Endothelial cell of umbilical vein (primary cell): ENCODE measurements around the gene MPC2. TPM values are rescaled to one million over a fixed set of nuclear protein-coding genes. Genes with fewer than 3 reads are reported as not detected.

ENCODE experiments used
- BruUV-seq: library from RNA; stranded (reverse); fragments of 400-500 nt; replicated peaks from 2 replicates; lab custom pipeline; 2021; lab: Mats Ljungman, UMichigan
- CTCF ChIA-PET: fragments of 300-600, 350-600 bp; sonication (Branson Sonifier 250); formaldehyde crosslinking; loops from one replicate; lab custom pipeline; 2021; ENCODE audit warnings: antibody characterized with exemption, inconsistent platforms; lab: Charles Lee
- POLR2A ChIA-PET: fragments of 300-600, 350-600 bp; sonication (Branson Sonifier 250); formaldehyde crosslinking; loops from one replicate; lab custom pipeline; 2021; ENCODE audit warnings: antibody characterized with exemption, inconsistent platforms; lab: Charles Lee
- DNase-seq: peaks from one replicate; pipeline ENCODE4 v3.0.0-alpha.2; 2011; ENCODE audit warnings: low read depth, low spot score
- FAIRE-seq: peaks from 2 replicates; lab custom pipeline; 2011; peaks lifted over from hg19 to GRCh38; lab: Jason Lieb, UNC
- H2AFZ ChIP-seq: 2 replicates; pipeline ENCODE4 v1.6.0; 2012; ENCODE audit warnings: low read depth, low read length, control low read depth, inconsistent platforms
- H3K27ac ChIP-seq: 2 replicates; pipeline ENCODE4 v1.5.1; 2011; ENCODE audit warnings: low read depth, mild to moderate bottlenecking, control low read depth, low read length, moderate library complexity; ENCODE audit not compliant: insufficient read depth
- H3K27me3 ChIP-seq, 2 experiments: 2 replicates each; pipeline versions ENCODE4 v1.6.0 to v1.6.1; 2011; ENCODE audit warnings: low read length in 2 of 2, mixed read lengths in 1 of 2; ENCODE audit not compliant: control insufficient read depth in 2 of 2, insufficient read depth in 2 of 2
- H3K36me3 ChIP-seq, 2 experiments: 2 replicates in 1 of 2; 3 replicates in 1 of 2; pipeline ENCODE4 v1.5.1; 2011; ENCODE audit warnings: low read length in 2 of 2, mild to moderate bottlenecking in 1 of 2, moderate library complexity in 1 of 2; ENCODE audit not compliant: control insufficient read depth in 2 of 2, insufficient read depth in 2 of 2; ENCODE audit errors: extremely low read depth in 1 of 2
- H3K4me1 ChIP-seq: 3 replicates; pipeline ENCODE4 v1.5.1; 2011; ENCODE audit warnings: mild to moderate bottlenecking, low read length; ENCODE audit not compliant: control insufficient read depth, insufficient read depth; ENCODE audit errors: extremely low read depth
- H3K4me2 ChIP-seq: 2 replicates; pipeline ENCODE4 v1.6.1; 2011; ENCODE audit warnings: low read length, control low read depth, mixed read lengths; ENCODE audit not compliant: insufficient read depth
- H3K4me3 ChIP-seq, 3 experiments: fragments of 200-600 bp in 1 of 3; sonication (generic), shearing (Covaris generic) in 1 of 3; replicated peaks in 1 of 3; 2 replicates each; pipeline ENCODE4 v1.5.1; 2011 to 2016; ENCODE audit warnings: control low read depth in 3 of 3, low read length in 3 of 3, mild to moderate bottlenecking in 2 of 3, inconsistent platforms in 1 of 3, low read depth in 1 of 3, moderate library complexity in 1 of 3; ENCODE audit not compliant: insufficient read depth in 1 of 3
- H3K79me2 ChIP-seq: 2 replicates; pipeline ENCODE4 v1.6.0; 2012; ENCODE audit warnings: low read length, inconsistent platforms; ENCODE audit not compliant: control insufficient read depth, insufficient read depth
- H3K9ac ChIP-seq: replicated peaks from 2 replicates; pipeline ENCODE3; 2011; ENCODE audit warnings: low read length, control low read depth; ENCODE audit not compliant: insufficient read depth; ENCODE audit errors: extremely low read depth
- H3K9me1 ChIP-seq: replicated peaks from 3 replicates; pipeline ENCODE4 v1.6.0; 2011; ENCODE audit warnings: mild to moderate bottlenecking, low read length; ENCODE audit not compliant: control insufficient read depth, insufficient read depth; ENCODE audit errors: extremely low read depth
- H3K9me3 ChIP-seq: replicated peaks from 2 replicates; pipeline ENCODE4 v1.5.1; 2012; ENCODE audit warnings: low read length, inconsistent platforms; ENCODE audit not compliant: control insufficient read depth, insufficient read depth
- H4K20me1 ChIP-seq: replicated peaks from 2 replicates; pipeline ENCODE3; 2011; ENCODE audit warnings: mild to moderate bottlenecking, low read length; ENCODE audit not compliant: control insufficient read depth, insufficient read depth; ENCODE audit errors: extremely low read depth
- EZH2 ChIP-seq: IDR thresholded peaks from 2 replicates; pipeline ENCODE4 v1.6.1; 2012; ENCODE audit warnings: borderline replicate concordance, low read depth, mild to moderate bottlenecking, moderate library complexity, low read length, inconsistent platforms; ENCODE audit not compliant: severe bottlenecking
- FOS ChIP-seq: IDR thresholded peaks from 2 replicates; pipeline ENCODE4 v1.6.1; 2011; ENCODE audit warnings: mild to moderate bottlenecking, low read length, moderate library complexity, borderline replicate concordance; ENCODE audit not compliant: insufficient read depth
- GATA2 ChIP-seq: IDR thresholded peaks from 2 replicates; pipeline ENCODE4 v1.7.0; 2011; ENCODE audit warnings: low read depth, mild to moderate bottlenecking, moderate library complexity, mixed read lengths, low read length; ENCODE audit not compliant: insufficient read length, insufficient read depth
- JUN ChIP-seq: IDR thresholded peaks from 2 replicates; pipeline ENCODE4 v1.6.1; 2011; ENCODE audit warnings: borderline replicate concordance, low read depth; ENCODE audit not compliant: insufficient read length, insufficient read depth
- MYC ChIP-seq: IDR thresholded peaks from one replicate; pipeline ENCODE4 v1.6.1; 2011; ENCODE audit warnings: mild to moderate bottlenecking, low read depth, low read length
- POLR2A ChIP-seq: IDR thresholded peaks from 2 replicates; pipeline ENCODE4 v1.6.1; 2012; ENCODE audit warnings: low read depth, mild to moderate bottlenecking, control low read depth, low read length
- POLR2AphosphoS5 ChIP-seq: IDR thresholded peaks from 2 replicates; pipeline ENCODE4 v1.6.1; 2012; ENCODE audit warnings: low read depth, mild to moderate bottlenecking, control low read depth, low read length, moderate library complexity; ENCODE audit not compliant: insufficient read depth
- dilution Hi-C: fragments of 300-500 bp; cut with MboI; formaldehyde crosslinking; loops from one replicate; pipeline ENCODE4 v1.15.0; 2019; ENCODE audit warnings: low sequenced_read_pairs; ENCODE audit not compliant: extremely low pct_ligation_motif_present
- intact Hi-C: fragments of 100-400 bp; cut with micrococcal nuclease; formaldehyde crosslinking; loops from one replicate; pipeline ENCODE4 v1.10.0; 2022
- polyA plus RNA-seq, 4 experiments: library from polyadenylated mRNA; depleted of rRNA in 3 of 4; stranded (reverse) in 3 of 4; unstranded in 1 of 4; fragments of >200 nt; gene quantifications; 2 replicates each; pipeline versions ENCODE4 v1.2.1 to v1.2.3, GENCODE V29; 2011 to 2012; ENCODE audit warnings: missing spikeins in 1 of 4
- total RNA-seq: library from RNA; stranded (reverse); gene quantifications from 2 replicates; pipeline ENCODE4 v1.2.3, GENCODE V29; 2021
- TF ChIP-seq, protein P1 (sequence below), 2 donors: IDR thresholded peaks; 1 replicate in 1 of 2; 2 replicates in 1 of 2; pipeline ENCODE4 v1.5.1; 2011; ENCODE audit warnings: low read length in 2 of 2, mild to moderate bottlenecking in 2 of 2, moderate library complexity in 2 of 2, control low read depth in 1 of 2, inconsistent platforms in 1 of 2, low read depth in 1 of 2; ENCODE audit not compliant: insufficient read depth in 1 of 2; ENCODE audit errors: extremely low read depth in 1 of 2
- TF ChIP-seq, protein P2 (sequence below): IDR thresholded peaks from 2 replicates; pipeline ENCODE4 v1.6.1; 2011; ENCODE audit not compliant: insufficient read depth, insufficient read length

MPC2 gene
- total and polyA plus RNA-seq, 2 donors (not counting 3 experiments of a cell fraction or from before 2014, with no cell fraction given), result 14.9 to 35.8 TPM

DNA sequence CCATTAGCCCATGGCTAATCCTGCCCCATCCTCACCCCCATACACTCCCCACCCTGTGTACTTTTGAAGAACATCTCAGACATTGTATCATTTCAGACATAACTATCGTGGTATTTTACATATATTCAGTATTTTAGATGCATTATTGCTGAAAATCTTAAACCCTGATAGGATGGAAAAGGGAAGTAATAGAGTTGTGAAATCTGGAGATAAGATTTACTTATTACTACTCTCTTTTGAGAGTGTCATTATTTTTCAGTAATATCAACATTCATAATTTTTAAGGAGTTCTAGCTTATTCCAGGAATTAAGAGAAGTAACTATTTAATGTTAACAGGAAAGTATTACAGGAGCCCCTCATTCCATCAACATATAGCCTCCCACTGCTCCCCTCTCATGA is 57.4 kb downstream of the MPC2 start:
- POLR2A ChIA-PET, result no interaction called here
- Histone ChIP-seq H3K4me3 (no peak overlapping the region), H4K20me1 (no peaks in the 10 kb centered on the region), H3K27me3 (no peaks in the 10 kb centered on the region), H2AFZ (no peak overlapping the region), H3K79me2 (no peaks in the 10 kb centered on the region), H3K9ac (no peak overlapping the region), H3K9me1 (no peaks in the 10 kb centered on the region), H3K36me3 (no peaks in the 10 kb centered on the region), H3K4me1 (no peaks in the 10 kb centered on the region), H3K27ac (no peak overlapping the region), H3K9me3 (no peaks in the 10 kb centered on the region), H3K4me2 (no peak overlapping the region)
- CTCF ChIA-PET, result interaction anchor here (1.9 kb wide), 1 partner anchor 203 kb away, joined by 5 read pairs; no protein-coding TSS in a partner anchor
- dilution Hi-C loops, result no loop called here
- no TSS peak for BruUV-seq
- intact Hi-C loops, result no loop called here
- no peak for TF ChIP-seq JUN
- no peak for TF ChIP-seq POLR2A
- TF ChIP-seq EZH2, result no peak
- TF ChIP-seq FOS, result no peak
- TF ChIP-seq, protein P1, sequence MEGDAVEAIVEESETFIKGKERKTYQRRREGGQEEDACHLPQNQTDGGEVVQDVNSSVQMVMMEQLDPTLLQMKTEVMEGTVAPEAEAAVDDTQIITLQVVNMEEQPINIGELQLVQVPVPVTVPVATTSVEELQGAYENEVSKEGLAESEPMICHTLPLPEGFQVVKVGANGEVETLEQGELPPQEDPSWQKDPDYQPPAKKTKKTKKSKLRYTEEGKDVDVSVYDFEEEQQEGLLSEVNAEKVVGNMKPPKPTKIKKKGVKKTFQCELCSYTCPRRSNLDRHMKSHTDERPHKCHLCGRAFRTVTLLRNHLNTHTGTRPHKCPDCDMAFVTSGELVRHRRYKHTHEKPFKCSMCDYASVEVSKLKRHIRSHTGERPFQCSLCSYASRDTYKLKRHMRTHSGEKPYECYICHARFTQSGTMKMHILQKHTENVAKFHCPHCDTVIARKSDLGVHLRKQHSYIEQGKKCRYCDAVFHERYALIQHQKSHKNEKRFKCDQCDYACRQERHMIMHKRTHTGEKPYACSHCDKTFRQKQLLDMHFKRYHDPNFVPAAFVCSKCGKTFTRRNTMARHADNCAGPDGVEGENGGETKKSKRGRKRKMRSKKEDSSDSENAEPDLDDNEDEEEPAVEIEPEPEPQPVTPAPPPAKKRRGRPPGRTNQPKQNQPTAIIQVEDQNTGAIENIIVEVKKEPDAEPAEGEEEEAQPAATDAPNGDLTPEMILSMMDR (IDR thresholded peaks at IDR 0.05; ENCODE audit: extremely low read depth in 1 of 2, insufficient read depth in 1 of 2, low read depth in 1 of 2, low read length in 2 of 2), result no peak
- no peak for TF ChIP-seq MYC
- TF ChIP-seq GATA2, result no peak
- no peak for TF ChIP-seq POLR2AphosphoS5
- TF ChIP-seq, protein P2, sequence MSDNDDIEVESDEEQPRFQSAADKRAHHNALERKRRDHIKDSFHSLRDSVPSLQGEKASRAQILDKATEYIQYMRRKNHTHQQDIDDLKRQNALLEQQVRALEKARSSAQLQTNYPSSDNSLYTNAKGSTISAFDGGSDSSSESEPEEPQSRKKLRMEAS, result no peak
- FAIRE-seq (no peak), DNase-seq (no peak)
